PC-9 (cell line): ENCODE results near the gene EPHB3.

Experiments
- EZH2 ChIP-seq: fragments of 200-600 bp; sonication (generic); IDR thresholded peaks from 2 replicates; pipeline ENCODE4 v1.8.0; 2017; ENCODE audit warnings: antibody characterized with exemption, low read depth
- TF ChIP-seq, protein P1 (sequence below): fragments of 200-600 bp; sonication (generic); conservative IDR thresholded peaks from 2 replicates; pipeline ENCODE4 v1.6.1; 2017; ENCODE audit warnings: mixed run types, antibody characterized with exemption, mild to moderate bottlenecking, moderate library complexity

DNA sequence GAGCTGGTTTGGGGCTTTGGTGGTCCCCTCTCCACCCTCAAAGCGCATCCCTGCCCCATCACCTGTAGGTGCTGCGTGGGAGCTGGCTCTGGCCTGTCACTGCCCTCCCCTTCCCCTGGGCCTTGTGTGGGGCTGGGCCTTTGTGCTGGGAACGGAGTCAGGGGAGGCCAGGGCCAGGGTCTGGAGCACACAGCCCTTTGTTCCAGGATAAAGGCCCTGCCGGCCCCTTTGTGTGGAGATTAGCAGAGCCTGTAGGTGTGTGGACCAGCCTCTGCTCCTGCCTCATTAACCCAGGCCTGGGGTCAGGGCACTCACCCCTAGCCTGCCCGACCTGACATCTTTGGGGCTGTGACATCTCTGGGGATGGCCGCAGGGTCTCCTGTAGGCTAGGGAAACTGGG, 8.9 kb downstream of the EPHB3 start:
- TF ChIP-seq, protein P1, sequence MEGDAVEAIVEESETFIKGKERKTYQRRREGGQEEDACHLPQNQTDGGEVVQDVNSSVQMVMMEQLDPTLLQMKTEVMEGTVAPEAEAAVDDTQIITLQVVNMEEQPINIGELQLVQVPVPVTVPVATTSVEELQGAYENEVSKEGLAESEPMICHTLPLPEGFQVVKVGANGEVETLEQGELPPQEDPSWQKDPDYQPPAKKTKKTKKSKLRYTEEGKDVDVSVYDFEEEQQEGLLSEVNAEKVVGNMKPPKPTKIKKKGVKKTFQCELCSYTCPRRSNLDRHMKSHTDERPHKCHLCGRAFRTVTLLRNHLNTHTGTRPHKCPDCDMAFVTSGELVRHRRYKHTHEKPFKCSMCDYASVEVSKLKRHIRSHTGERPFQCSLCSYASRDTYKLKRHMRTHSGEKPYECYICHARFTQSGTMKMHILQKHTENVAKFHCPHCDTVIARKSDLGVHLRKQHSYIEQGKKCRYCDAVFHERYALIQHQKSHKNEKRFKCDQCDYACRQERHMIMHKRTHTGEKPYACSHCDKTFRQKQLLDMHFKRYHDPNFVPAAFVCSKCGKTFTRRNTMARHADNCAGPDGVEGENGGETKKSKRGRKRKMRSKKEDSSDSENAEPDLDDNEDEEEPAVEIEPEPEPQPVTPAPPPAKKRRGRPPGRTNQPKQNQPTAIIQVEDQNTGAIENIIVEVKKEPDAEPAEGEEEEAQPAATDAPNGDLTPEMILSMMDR: no peak
- TF ChIP-seq EZH2: no peak
